Endothelial cell of hepatic sinusoid (primary cell): ENCODE measurements around the gene BSG.
"Not testable (repeated sequence)": the region's sequence is repeated elsewhere in the genome, so short reads cannot be mapped to it uniquely, and the experiment has no call there.

Source experiments
- in situ Hi-C: cut with HindIII; loops from 2 replicates; pipeline ENCODE4 v1.10.0; 2017; ENCODE audit warnings: low sequenced_read_pairs

BSG gene

GRCh38 chr19:602391-603301 is 30.2 kb downstream of the BSG start:
- in situ Hi-C loops, result no loop called here

GRCh38 chr19:603302-603639 is 30.9 kb downstream of the BSG start:
- in situ Hi-C loops, result not testable (repeated sequence)

GRCh38 chr19:603779-604178 is 31.4 kb downstream of the BSG start:
- in situ Hi-C loops, result not testable (repeated sequence)

- in situ Hi-C loops, result no loop called here
Observed at GRCh38 chr19:604355-604754, 32.0 kb downstream of the BSG start.

GRCh38 chr19:605061-605971 is 32.9 kb downstream of the BSG start:
- in situ Hi-C loops, result not testable (repeated sequence)

GRCh38 chr19:607301-608154 is 35.1 kb downstream of the BSG start:
- in situ Hi-C loops, result no loop called here

GRCh38 chr19:608155-609003 is 36.0 kb downstream of the BSG start:
- in situ Hi-C loops, result no loop called here

- in situ Hi-C loops, result no loop called here
Observed at GRCh38 chr19:609004-609346, 36.6 kb downstream of the BSG start.

GRCh38 chr19:610071-610800 is 37.8 kb downstream of the BSG start:
- in situ Hi-C loops, result no loop called here

- in situ Hi-C loops, result no loop called here
Observed at GRCh38 chr19:610801-611480, 38.5 kb downstream of the BSG start.

- in situ Hi-C loops, result no loop called here
Observed at GRCh38 chr19:611481-611868, 39.1 kb downstream of the BSG start.

GRCh38 chr19:612941-613340 is 40.5 kb downstream of the BSG start:
- in situ Hi-C loops, result no loop called here

- in situ Hi-C loops, result no loop called here
Observed at GRCh38 chr19:613732-614567, 41.6 kb downstream of the BSG start.

- in situ Hi-C loops, result no loop called here
Observed at GRCh38 chr19:615619-616018, 43.2 kb downstream of the BSG start.

- in situ Hi-C loops, result no loop called here
Observed at GRCh38 chr19:616062-616700, 43.8 kb downstream of the BSG start.

- in situ Hi-C loops, result no loop called here
Observed at GRCh38 chr19:616747-617526, 44.5 kb downstream of the BSG start.
